HEK293 (cell line): ENCODE measurements around the gene DNAJB4.

ENCODE experiments used
- CTCF ChIA-PET: fragments of 350-600 bp; formaldehyde crosslinking; extraction: SDS; loops from one replicate; lab custom pipeline; 2021; ENCODE audit warnings: antibody characterized with exemption; lab: Yijun Ruan, JAX
- POLR2A ChIA-PET: fragments of 300-600 bp; formaldehyde crosslinking; extraction: SDS; loops from one replicate; lab custom pipeline; 2020; ENCODE audit warnings: antibody characterized with exemption, inconsistent platforms; lab: Yijun Ruan, JAX
- H3K27ac ChIP-seq: fragments of 200-500 bp; sonication (Bioruptor generic); 2 replicates; pipeline ENCODE4 v1.5.1; 2014; ENCODE audit warnings: low read depth, low read length, control low read depth, inconsistent platforms; ENCODE audit errors: extremely low read depth
- H3K36me3 ChIP-seq, 2 experiments: fragments of 200-500 bp in 1 of 2; sonication (Bioruptor generic) in 1 of 2; 1 replicate in 1 of 2; 2 replicates in 1 of 2; pipeline ENCODE4 v1.5.1; 2014 to 2017; ENCODE audit warnings: inconsistent platforms in 2 of 2, low read length in 2 of 2; ENCODE audit not compliant: control insufficient read depth in 2 of 2, insufficient read depth in 1 of 2
- H3K4me1 ChIP-seq: fragments of 200-500 bp; sonication (Bioruptor generic); 2 replicates; pipeline ENCODE4 v1.5.1; 2014; ENCODE audit warnings: mild to moderate bottlenecking, low read length, inconsistent platforms; ENCODE audit not compliant: control insufficient read depth, insufficient read depth
- H3K4me3 ChIP-seq: 2 replicates; pipeline ENCODE4 v1.5.1; 2011; ENCODE audit warnings: low read depth, mild to moderate bottlenecking, control low read depth, low read length, moderate library complexity
- H3K9me3 ChIP-seq: fragments of 200-500 bp; sonication (Bioruptor generic); 2 replicates; pipeline ENCODE4 v1.5.1; 2014; ENCODE audit warnings: low read depth, low read length, inconsistent platforms; ENCODE audit not compliant: control insufficient read depth, insufficient read depth
- ATF2 ChIP-seq: fragments of 450-650 bp; formaldehyde crosslinking; IDR thresholded peaks from 2 replicates; pipeline ENCODE4 v1.5.1; 2016; ENCODE audit warnings: missing biosample characterization, missing genetic modification characterization, low read depth
- BCL6B ChIP-seq: fragments of 450-650 bp; formaldehyde crosslinking; IDR thresholded peaks from 2 replicates; pipeline ENCODE4 v1.5.1; 2017; ENCODE audit warnings: missing biosample characterization, missing genetic modification characterization
- FEZF1 ChIP-seq: fragments of 450-650 bp; formaldehyde crosslinking; IDR thresholded peaks from 2 replicates; pipeline ENCODE4 v1.5.1; 2016; ENCODE audit warnings: missing biosample characterization, missing genetic modification characterization
- IKZF3 ChIP-seq: fragments of 450-650 bp; IDR thresholded peaks from 2 replicates; pipeline ENCODE4 v1.5.0; 2018; ENCODE audit warnings: missing biosample characterization, mild to moderate bottlenecking, missing genetic modification characterization, moderate library complexity
- KLF10 ChIP-seq: fragments of 450-650 bp; IDR thresholded peaks from 2 replicates; pipeline ENCODE4 v1.5.1; 2018; ENCODE audit warnings: missing biosample characterization, mild to moderate bottlenecking, missing genetic modification characterization
- KLF16 ChIP-seq: fragments of 450-650 bp; formaldehyde crosslinking; IDR thresholded peaks from 2 replicates; pipeline ENCODE4 v1.5.1; 2017; ENCODE audit warnings: missing biosample characterization, missing genetic modification characterization
- OSR2 ChIP-seq: fragments of 450-650 bp; formaldehyde crosslinking; IDR thresholded peaks from 2 replicates; pipeline ENCODE4 v1.5.1; 2016; ENCODE audit warnings: missing biosample characterization, missing genetic modification characterization
- PRDM1 ChIP-seq: fragments of 450-650 bp; formaldehyde crosslinking; IDR thresholded peaks from 2 replicates; pipeline ENCODE4; 2016; ENCODE audit warnings: missing biosample characterization, missing genetic modification characterization
- RBAK ChIP-seq: fragments of 450-650 bp; formaldehyde crosslinking; IDR thresholded peaks from 2 replicates; pipeline ENCODE4 v1.5.1; 2016; ENCODE audit warnings: missing biosample characterization, missing genetic modification characterization
- SP3 ChIP-seq: fragments of 450-650 bp; formaldehyde crosslinking; IDR thresholded peaks from 2 replicates; pipeline ENCODE4 v1.5.1; 2016; ENCODE audit warnings: missing biosample characterization, missing genetic modification characterization
- SP7 ChIP-seq: fragments of 450-650 bp; formaldehyde crosslinking; IDR thresholded peaks from 2 replicates; pipeline ENCODE4 v1.5.1; 2016; ENCODE audit warnings: missing biosample characterization, missing genetic modification characterization
- YY1 ChIP-seq: fragments of 450-650 bp; formaldehyde crosslinking; IDR thresholded peaks from 2 replicates; pipeline ENCODE4 v1.5.1; 2018; ENCODE audit warnings: missing biosample characterization, missing genetic modification characterization
- ZBTB21 ChIP-seq: fragments of 450-650 bp; formaldehyde crosslinking; IDR thresholded peaks from 2 replicates; pipeline ENCODE4 v1.5.1; 2017; ENCODE audit warnings: missing biosample characterization, missing genetic modification characterization
- ZBTB44 ChIP-seq: fragments of 450-650 bp; IDR thresholded peaks from 2 replicates; pipeline ENCODE4 v1.5.1; 2018; ENCODE audit warnings: missing biosample characterization, mild to moderate bottlenecking, missing genetic modification characterization
- ZBTB8A ChIP-seq: fragments of 450-650 bp; formaldehyde crosslinking; IDR thresholded peaks from 2 replicates; pipeline ENCODE4 v1.5.1; 2016; ENCODE audit warnings: missing biosample characterization, missing genetic modification characterization
- ZFHX2 ChIP-seq: fragments of 450-650 bp; formaldehyde crosslinking; conservative IDR thresholded peaks from 2 replicates; pipeline ENCODE4 v1.5.1; 2016; ENCODE audit warnings: missing biosample characterization, missing genetic modification characterization
- ZFP37 ChIP-seq: fragments of 450-650 bp; formaldehyde crosslinking; IDR thresholded peaks from 2 replicates; pipeline ENCODE4 v1.5.1; 2016; ENCODE audit warnings: missing biosample characterization, missing genetic modification characterization
- ZNF211 ChIP-seq: fragments of 450-650 bp; formaldehyde crosslinking; IDR thresholded peaks from 2 replicates; pipeline ENCODE4 v1.5.1; 2016; ENCODE audit warnings: low read depth, missing biosample characterization, missing genetic modification characterization
- ZNF214 ChIP-seq: fragments of 450-650 bp; formaldehyde crosslinking; IDR thresholded peaks from 2 replicates; pipeline ENCODE4 v1.5.1; 2017; ENCODE audit warnings: missing biosample characterization, mild to moderate bottlenecking, missing genetic modification characterization, borderline replicate concordance
- ZNF26 ChIP-seq: fragments of 450-650 bp; formaldehyde crosslinking; IDR thresholded peaks from 2 replicates; pipeline ENCODE4 v1.5.1; 2016; ENCODE audit warnings: missing biosample characterization, missing genetic modification characterization
- ZNF335 ChIP-seq: fragments of 450-650 bp; formaldehyde crosslinking; conservative IDR thresholded peaks from 2 replicates; pipeline ENCODE4 v1.5.1; 2016; ENCODE audit warnings: missing biosample characterization, missing genetic modification characterization
- ZNF501 ChIP-seq: fragments of 450-650 bp; formaldehyde crosslinking; IDR thresholded peaks from 2 replicates; pipeline ENCODE4 v1.5.1; 2016; ENCODE audit warnings: missing biosample characterization, missing genetic modification characterization
- ZNF561 ChIP-seq: fragments of 450-650 bp; IDR thresholded peaks from 2 replicates; pipeline ENCODE4 v1.5.1; 2018; ENCODE audit warnings: missing biosample characterization, missing genetic modification characterization, borderline replicate concordance
- ZNF596 ChIP-seq: fragments of 450-650 bp; IDR thresholded peaks from 2 replicates; pipeline ENCODE4 v1.5.0; 2018; ENCODE audit warnings: missing biosample characterization, mild to moderate bottlenecking, missing genetic modification characterization, moderate library complexity
- ZNF629 ChIP-seq: fragments of 450-650 bp; formaldehyde crosslinking; IDR thresholded peaks from 2 replicates; pipeline ENCODE4 v1.5.1; 2017; ENCODE audit warnings: missing biosample characterization, missing genetic modification characterization
- ZNF658 ChIP-seq: fragments of 450-650 bp; formaldehyde crosslinking; IDR thresholded peaks from 2 replicates; pipeline ENCODE4; 2016; ENCODE audit warnings: missing biosample characterization, missing genetic modification characterization
- ZNF660 ChIP-seq: fragments of 450-650 bp; IDR thresholded peaks from 2 replicates; pipeline ENCODE4 v1.5.1; 2018; ENCODE audit warnings: missing biosample characterization, mild to moderate bottlenecking, missing genetic modification characterization
- ZNF792 ChIP-seq: fragments of 450-650 bp; formaldehyde crosslinking; IDR thresholded peaks from 2 replicates; pipeline ENCODE4 v1.5.1; 2016; ENCODE audit warnings: missing biosample characterization, missing genetic modification characterization
- ZSCAN30 ChIP-seq: fragments of 450-650 bp; IDR thresholded peaks from 2 replicates; pipeline ENCODE4 v1.5.1; 2018; ENCODE audit warnings: missing biosample characterization, mild to moderate bottlenecking, missing genetic modification characterization, moderate library complexity

Gene DNAJB4

GRCh38 chr1:77977989-77978292, 26.8 kb upstream of the DNAJB4 start:
- peak; percentile 34; the same call in 1 of the 2 replicates for TF ChIP-seq ZBTB21 (tag by site-specific recombination)
- no peak for TF ChIP-seq BCL6B (tag by site-specific recombination)
- TF ChIP-seq ZBTB44 (tag by site-specific recombination) = peak; percentile 34; the same call in 1 of the 2 replicates
- TF ChIP-seq ATF2 (tag by site-specific recombination) = peak; percentile 70
- TF ChIP-seq ZNF214 (tag by site-specific recombination) = no peak
- peak; percentile 58; the same call in 1 of the 2 replicates for TF ChIP-seq IKZF3 (tag by site-specific recombination)
- no peak for TF ChIP-seq ZNF211 (tag by site-specific recombination)
- TF ChIP-seq KLF16 (tag by site-specific recombination) = 0 out of 2 replicates have a peak, but pooled peaks have one; percentile 30
- TF ChIP-seq ZNF629 (tag by site-specific recombination) = peak; percentile 88; the same call in 1 of the 2 replicates
- TF ChIP-seq ZNF660 (tag by site-specific recombination) = 0 out of 2 replicates have a peak, but pooled peaks have one; percentile 43
- peak; percentile 21 for TF ChIP-seq SP7 (tag by site-specific recombination)
- peak; percentile 65; the same call in 1 of the 2 replicates for TF ChIP-seq YY1 (tag by site-specific recombination)
- peak; percentile 71; the same call in 1 of the 2 replicates for TF ChIP-seq ZNF561 (tag by site-specific recombination)
- peak; percentile 48; the same call in 1 of the 2 replicates for TF ChIP-seq PRDM1 (tag by site-specific recombination)
- peak; percentile 5; the same call in 1 of the 2 replicates for TF ChIP-seq OSR2 (tag by site-specific recombination)
- peak overlapping the region; percentile 77 for H3K27ac ChIP-seq
- H3K4me1 ChIP-seq = peaks cover 6% of the 10 kb centered on the region; the same call in 1 of the 2 replicates
- no peaks in the 10 kb centered on the region for H3K9me3 ChIP-seq
- peak overlapping the region; percentile 96 for H3K4me3 ChIP-seq
- H3K36me3 ChIP-seq = peaks cover 0 to 32% of the 10 kb centered on the region in 2 experiments; a peak in 2 of 3 replicates
- POLR2A ChIA-PET = interaction anchor here (0.6 to 8.3 kb wide), 7 partner anchors 9 to 449 kb away, joined by 3 to 137 read pairs (median 4); partner anchors contain the start of genes DNAJB4 and NEXN
- CTCF ChIA-PET = interaction anchor here (0.9 to 1.4 kb wide), 3 partner anchors 12 to 137 kb away, joined by 4 to 14 read pairs (median 5); partner anchors contain the start of gene DNAJB4

- ChIA-PET CTCF (interaction anchor here (0.8 to 1.4 kb wide), 6 partner anchors 10 to 136 kb away, joined by 3 to 14 read pairs (median 4); partner anchors contain the start of gene DNAJB4), POLR2A (interaction anchor here (0.5 to 8.3 kb wide), 13 partner anchors 10 to 450 kb away, joined by 3 to 137 read pairs (median 4); partner anchors contain the start of genes DNAJB4, MIGA1 and NEXN)
- peak overlapping the region; percentile 77 for H3K27ac ChIP-seq
- H3K9me3 ChIP-seq = no peaks in the 10 kb centered on the region
- H3K4me1 ChIP-seq = peaks cover 6% of the 10 kb centered on the region; the same call in 1 of the 2 replicates
- peak overlapping the region; percentile 96 for H3K4me3 ChIP-seq
- H3K36me3 ChIP-seq = peaks cover 0 to 32% of the 10 kb centered on the region in 2 experiments; a peak in 2 of 3 replicates
- peak; percentile 50 for TF ChIP-seq ZFP37
- TF ChIP-seq ZNF792 (tag by site-specific recombination) = 0 out of 2 replicates have a peak, but pooled peaks have one; percentile 58
- TF ChIP-seq SP3 (tag by site-specific recombination) = peak; percentile 60
- TF ChIP-seq ZFHX2 (tag by site-specific recombination) = 0 out of 2 replicates have a peak, but pooled peaks have one; percentile 11
- 0 out of 2 replicates have a peak, but pooled peaks have one; percentile 45 for TF ChIP-seq ZNF596 (tag by site-specific recombination)
- 0 out of 2 replicates have a peak, but pooled peaks have one; percentile 5 for TF ChIP-seq ZNF501
- peak; percentile 99 for TF ChIP-seq ZBTB8A
- TF ChIP-seq KLF10 (tag by site-specific recombination) = 0 out of 2 replicates have a peak, but pooled peaks have one; percentile 18
- peak; percentile 5; the same call in 1 of the 2 replicates for TF ChIP-seq PRDM1 (tag by site-specific recombination)
- peak; percentile 66; the same call in 1 of the 2 replicates for TF ChIP-seq FEZF1 (tag by site-specific recombination)
- no peak for TF ChIP-seq ZNF26 (tag by site-specific recombination)
- TF ChIP-seq ZNF335 = 0 out of 2 replicates have a peak, but pooled peaks have one; percentile 8
- TF ChIP-seq RBAK (tag by site-specific recombination) = no peak
- peak; percentile 77 for TF ChIP-seq ZSCAN30 (tag by site-specific recombination)
- no peak for TF ChIP-seq ZNF658 (tag by site-specific recombination)
Measured at GRCh38 chr1:77978293-77978968, 26.3 kb upstream of the DNAJB4 start.
